ENCODE measurements around the gene ZCCHC24. TPM values are rescaled to one million over a fixed set of nuclear protein-coding genes. Genes with fewer than 3 reads are reported as not detected.

The ZCCHC24 gene
- total RNA-seq, 1 experiment from 2014 or later, result 3.8 TPM

DNA sequence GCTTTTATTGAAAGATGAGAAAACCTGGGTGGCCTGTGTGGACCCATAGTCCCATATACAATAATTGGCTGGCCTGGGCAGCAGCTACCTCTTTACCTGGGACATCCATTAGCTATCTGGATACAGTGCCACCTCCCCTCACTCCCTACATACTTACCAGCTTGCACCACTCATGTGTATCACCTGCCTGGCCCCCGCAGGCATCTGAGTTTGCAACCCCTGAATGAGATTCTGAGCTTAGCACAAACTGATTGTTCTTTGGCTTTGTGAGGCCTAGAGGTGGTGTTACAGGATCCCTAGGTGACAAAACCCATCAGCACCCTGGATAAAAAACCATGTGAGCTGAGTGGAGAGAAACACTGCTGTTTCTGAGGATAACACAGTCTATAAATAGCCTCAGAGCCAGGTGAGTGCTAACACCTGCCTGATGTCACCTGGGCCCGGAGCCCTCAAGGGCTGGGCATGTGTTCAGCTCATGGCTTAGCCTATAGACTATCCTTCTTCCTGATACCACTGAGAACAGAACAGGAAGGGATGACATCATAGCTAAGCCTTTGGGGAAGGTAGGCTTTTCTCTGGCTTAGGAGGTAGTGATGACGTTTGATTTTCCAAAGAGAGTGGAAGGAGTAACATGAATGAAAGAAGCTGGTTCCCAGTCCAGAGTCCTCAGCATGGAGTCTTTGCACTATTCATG lies 100.8 kb downstream of the ZCCHC24 start:
- Mint-ChIP-seq H3K36me3 (ENCODE audit: insufficient read depth in 1 of 3, low read depth in 3 of 3) (peaks cover 5 to 11% (median 11%) of the 10 kb centered on the region in 3 experiments; a peak in 6 of 7 replicates), H3K4me1 (peaks cover 8 to 23% of the 10 kb centered on the region in 2 experiments), H3K4me3 (no peak overlapping the region), H3K27me3 (ENCODE audit: low read depth) (peaks cover 12% of the 10 kb centered on the region), H3K27ac (no peak overlapping the region), H3K9me3 (no peaks in the 10 kb centered on the region)
- Histone ChIP-seq H3K23me2 (ENCODE audit: insufficient read length, low read depth, low read length, poor library complexity, severe bottlenecking) (peaks cover 5% of the 10 kb centered on the region), H3K27ac (ENCODE audit: insufficient read length, low read depth, low read length) (no peak overlapping the region), H4K8ac (replicated peaks; ENCODE audit: insufficient read length, low read depth, low read length) (no peak overlapping the region), H3K4me1 (ENCODE audit: insufficient read depth, low read length) (0 out of 2 replicates have a peak, but pooled peaks cover 5% of the 10 kb centered on the region), H3K14ac (ENCODE audit: insufficient read depth, low read length) (no peak overlapping the region), H2BK5ac (ENCODE audit: insufficient read length, low read length) (no peak overlapping the region), H3K27me3 (ENCODE audit: insufficient read depth, low read length) (no peaks in the 10 kb centered on the region), H3T11ph (ENCODE audit: low read length) (no peak overlapping the region), H3K79me1 (ENCODE audit: insufficient read depth, low read depth, low read length, poor library complexity, severe bottlenecking) (peaks cover 5% of the 10 kb centered on the region), H2BK12ac (ENCODE audit: insufficient read length, low read depth, low read length) (no peak overlapping the region), H3K9ac (ENCODE audit: extremely low read depth, insufficient read length, low read length) (no peak overlapping the region), H3K79me2 (ENCODE audit: insufficient read depth, low read length) (no peaks in the 10 kb centered on the region), H4K91ac (ENCODE audit: insufficient read length, low read depth, low read length) (no peak overlapping the region), H3K4ac (ENCODE audit: low read depth, low read length) (no peak overlapping the region), H3K4me2 (ENCODE audit: insufficient read depth, insufficient read length, low read length) (no peak overlapping the region), H2BK15ac (ENCODE audit: low read depth, low read length) (no peak overlapping the region), H4K20me1 (ENCODE audit: control insufficient read depth, insufficient read depth, insufficient read length) (no peaks in the 10 kb centered on the region), H3K9me3 (ENCODE audit: control insufficient read depth, low read depth, low read length) (no peaks in the 10 kb centered on the region), H3K23ac (ENCODE audit: insufficient read length, low read depth, low read length) (no peak overlapping the region), H3K18ac (ENCODE audit: insufficient read length, low read depth, low read length) (no peak overlapping the region), H2AK5ac (ENCODE audit: insufficient read length, low read length) (no peak overlapping the region), H2BK20ac (ENCODE audit: low read depth, low read length, poor library complexity, severe bottlenecking) (no peak overlapping the region), H3K56ac (ENCODE audit: insufficient read length, low read depth, low read length) (no peak overlapping the region), H2AFZ (ENCODE audit: low read length) (no peak overlapping the region), H2BK120ac (ENCODE audit: low read depth, low read length, poor library complexity, severe bottlenecking) (no peak overlapping the region), H4K5ac (ENCODE audit: insufficient read length, low read depth, low read length) (no peak overlapping the region)
- WGBS (ENCODE audit: extremely low coverage, insufficient read length, low lambda C conversion rate), result no CpG with 5 or more reads among the region's 3 CpGs
- no peak for TF ChIP-seq CTCF (conservative IDR thresholded peaks at IDR 0.05)
- DNase-seq, result no peak
